Sigmoid colon (tissue), 7 donors: ENCODE measurements around the gene TCF12. TPM values are rescaled to one million over a fixed set of nuclear protein-coding genes. Genes with fewer than 3 reads are reported as not detected.

Experiments used
- DNase-seq: peaks from one replicate; pipeline ENCODE4 v3.0.0-alpha.2; 2019
- H3K27ac ChIP-seq, 4 donors: fragments of 200-600 bp; sonication (generic); one replicate each; pipeline ENCODE4 v1.5.1; 2016 to 2019; ENCODE audit warnings: mild to moderate bottlenecking in 1 of 4
- H3K27me3 ChIP-seq, 3 donors: fragments of 200-600 bp; sonication (generic); one replicate each; pipeline ENCODE4 v1.5.1; 2019; ENCODE audit warnings: mild to moderate bottlenecking in 1 of 3
- H3K36me3 ChIP-seq, 4 donors: fragments of 200-600 bp; sonication (generic); one replicate each; pipeline ENCODE4 v1.5.1; 2016 to 2019
- H3K4me1 ChIP-seq, 4 donors: fragments of 200-600 bp; sonication (generic); one replicate each; pipeline ENCODE4 v1.5.1; 2017 to 2019
- H3K4me3 ChIP-seq, 4 donors: fragments of 200-600 bp; sonication (generic); one replicate each; pipeline ENCODE4 v1.5.1; 2017 to 2019; ENCODE audit warnings: mild to moderate bottlenecking in 2 of 4, moderate library complexity in 1 of 4
- H3K9me3 ChIP-seq, 4 donors: fragments of 200-600 bp in 3 of 4; sonication (generic) in 3 of 4; one replicate each; pipeline versions ENCODE4 v1.5.1 to v1.6.1; 2013 to 2019
- EP300 ChIP-seq, 4 donors: sonication (generic); formaldehyde crosslinking; IDR thresholded peaks; one replicate each; pipeline ENCODE4 v1.6.1; 2017; ENCODE audit warnings: antibody characterized with exemption in 4 of 4
- POLR2A ChIP-seq, 2 donors: fragments of 450-650 bp; IDR thresholded peaks; one replicate each; pipeline ENCODE4 v1.6.1; 2016; ENCODE audit warnings: antibody characterized with exemption in 2 of 2, mild to moderate bottlenecking in 2 of 2, moderate library complexity in 2 of 2
- POLR2AphosphoS5 ChIP-seq, 4 donors: sonication (generic); formaldehyde crosslinking; IDR thresholded peaks; one replicate each; pipeline ENCODE4 v1.6.1; 2017; ENCODE audit warnings: antibody characterized with exemption in 4 of 4
- WGBS, 2 donors: extraction: QIAGEN DNeasy Blood & Tissue Kit; methylation state at CpG; one replicate each; pipeline ENCODE4 v1.1.7; 2013; 5-methylcytosine and 5-hydroxymethylcytosine counted together
- intact Hi-C: fragments of 100-400 bp; cut with DNase I; formaldehyde crosslinking; loops from one replicate; pipeline ENCODE4 v1.15.1; 2023
- polyA plus RNA-seq, 3 donors: library from polyadenylated mRNA; stranded (reverse); fragments of 200-250 nt; gene quantifications; one replicate each; pipeline ENCODE4 v1.2.3, GENCODE V29; 2013
- total RNA-seq, 4 donors: library from RNA; depleted of rRNA; stranded (reverse); fragments of >200 nt; gene quantifications; one replicate each; pipeline ENCODE4 v1.1.0, GENCODE V29; 2016
- TF ChIP-seq, protein P1 (sequence below), 4 experiments: fragments of 450-650 bp in 3 of 4; fragments of 200-600 bp in 1 of 4; IDR thresholded peaks; one replicate each; pipeline ENCODE4 v1.5.1; 2016 to 2019; ENCODE audit warnings: antibody characterized with exemption in 4 of 4, mild to moderate bottlenecking in 3 of 4, moderate library complexity in 2 of 4
- donor health status: healthy with polysubstance abuse.
- donor health status: Bipolar disorder and iron deficiency.
- donor health status: healthy.

TCF12 gene
- total and polyA plus RNA-seq, 7 donors: 13.2 to 147 (median 77.8) TPM

DNA sequence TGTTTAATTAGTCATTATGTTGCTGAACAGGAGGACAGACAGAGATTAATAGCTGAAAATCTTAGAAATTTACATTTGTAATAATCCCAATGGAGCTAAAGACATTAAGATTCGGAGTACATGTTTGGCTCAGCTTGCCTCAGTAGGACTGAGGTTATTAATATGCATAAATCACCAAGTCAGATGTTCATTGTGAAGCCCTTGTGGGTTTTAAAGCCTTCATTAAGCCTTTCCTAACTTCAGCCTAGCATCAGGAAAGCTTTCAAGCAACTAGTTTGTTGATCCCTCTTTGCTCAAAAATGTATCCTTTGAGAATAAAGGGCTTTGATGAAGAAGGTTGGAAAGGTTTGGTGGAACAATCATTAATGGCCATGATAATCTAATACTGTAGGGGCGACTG, 279.7 kb downstream of the TCF12 start:
- WGBS, 2 donors: 52 to 74% methylated on average over 2 of the region's 2 CpGs
- Histone ChIP-seq H3K27ac (no peak overlapping the region), H3K4me3 (no peak overlapping the region), H3K36me3 (peaks cover 0 to 5% (median 0%) of the 10 kb centered on the region in 4 donors), H3K4me1 (peaks cover 0 to 16% (median 9%) of the 10 kb centered on the region in 4 donors), H3K9me3 (no peaks in the 10 kb centered on the region), H3K27me3 (no peaks in the 10 kb centered on the region)
- DNase-seq: no peak
- intact Hi-C loops: no loop called here
- no peak for TF ChIP-seq POLR2A (IDR thresholded peaks at IDR 0.05)
- no peak for TF ChIP-seq EP300 (IDR thresholded peaks at IDR 0.05)
- TF ChIP-seq, protein P1, sequence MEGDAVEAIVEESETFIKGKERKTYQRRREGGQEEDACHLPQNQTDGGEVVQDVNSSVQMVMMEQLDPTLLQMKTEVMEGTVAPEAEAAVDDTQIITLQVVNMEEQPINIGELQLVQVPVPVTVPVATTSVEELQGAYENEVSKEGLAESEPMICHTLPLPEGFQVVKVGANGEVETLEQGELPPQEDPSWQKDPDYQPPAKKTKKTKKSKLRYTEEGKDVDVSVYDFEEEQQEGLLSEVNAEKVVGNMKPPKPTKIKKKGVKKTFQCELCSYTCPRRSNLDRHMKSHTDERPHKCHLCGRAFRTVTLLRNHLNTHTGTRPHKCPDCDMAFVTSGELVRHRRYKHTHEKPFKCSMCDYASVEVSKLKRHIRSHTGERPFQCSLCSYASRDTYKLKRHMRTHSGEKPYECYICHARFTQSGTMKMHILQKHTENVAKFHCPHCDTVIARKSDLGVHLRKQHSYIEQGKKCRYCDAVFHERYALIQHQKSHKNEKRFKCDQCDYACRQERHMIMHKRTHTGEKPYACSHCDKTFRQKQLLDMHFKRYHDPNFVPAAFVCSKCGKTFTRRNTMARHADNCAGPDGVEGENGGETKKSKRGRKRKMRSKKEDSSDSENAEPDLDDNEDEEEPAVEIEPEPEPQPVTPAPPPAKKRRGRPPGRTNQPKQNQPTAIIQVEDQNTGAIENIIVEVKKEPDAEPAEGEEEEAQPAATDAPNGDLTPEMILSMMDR (IDR thresholded peaks at IDR 0.05): no peak
- no peak for TF ChIP-seq POLR2AphosphoS5 (IDR thresholded peaks at IDR 0.05)

DNA sequence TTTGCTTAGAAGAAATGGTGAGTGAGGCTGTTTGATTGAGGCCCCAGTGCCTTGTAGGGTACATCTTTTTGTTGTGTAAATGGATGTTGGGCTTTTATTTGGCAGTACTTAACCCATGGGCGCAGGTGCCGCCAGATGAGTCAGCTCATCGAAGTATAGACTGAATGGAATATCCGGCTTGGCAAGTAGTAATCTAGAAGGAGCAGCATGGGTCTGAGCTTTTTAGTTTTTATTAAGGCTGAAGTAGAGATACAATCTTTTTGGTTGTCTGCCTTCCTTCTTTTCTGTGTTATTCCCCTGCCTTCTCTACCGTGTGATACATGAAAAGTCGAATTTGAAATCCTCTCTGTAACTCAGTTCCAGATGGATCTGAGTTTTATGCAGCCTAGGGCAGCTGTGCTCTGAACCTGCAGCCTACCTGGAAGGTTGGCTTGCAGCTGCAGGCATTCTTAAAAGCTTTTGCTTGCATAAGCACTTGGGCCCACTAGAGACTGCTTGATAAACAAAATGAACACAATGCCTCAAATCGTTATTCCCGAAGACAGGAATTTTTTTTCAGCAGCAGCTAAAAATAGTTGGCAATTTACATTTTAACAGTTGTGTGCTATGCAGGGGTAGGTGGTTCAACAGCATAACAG, 280.3 kb downstream of the TCF12 start:
- 13 to 57% methylated on average over 8 of the region's 8 CpGs for WGBS, 2 donors
- H3K9me3 ChIP-seq: no peaks in the 10 kb centered on the region
- H3K4me1 ChIP-seq: peaks cover 0 to 16% (median 9%) of the 10 kb centered on the region in 4 donors
- intact Hi-C loops: no loop called here
- H3K27me3 ChIP-seq: no peaks in the 10 kb centered on the region
- H3K36me3 ChIP-seq: no peaks in the 10 kb centered on the region
- H3K4me3 ChIP-seq: no peak overlapping the region
- DNase-seq: no peak
- peak overlapping the region in 1 of 4 donors; percentile 9 for H3K27ac ChIP-seq
- TF ChIP-seq, protein P1 (IDR thresholded peaks at IDR 0.05): no peak
- TF ChIP-seq POLR2A (IDR thresholded peaks at IDR 0.05) (no peak), EP300 (IDR thresholded peaks at IDR 0.05) (no peak), POLR2AphosphoS5 (IDR thresholded peaks at IDR 0.05) (no peak)

DNA sequence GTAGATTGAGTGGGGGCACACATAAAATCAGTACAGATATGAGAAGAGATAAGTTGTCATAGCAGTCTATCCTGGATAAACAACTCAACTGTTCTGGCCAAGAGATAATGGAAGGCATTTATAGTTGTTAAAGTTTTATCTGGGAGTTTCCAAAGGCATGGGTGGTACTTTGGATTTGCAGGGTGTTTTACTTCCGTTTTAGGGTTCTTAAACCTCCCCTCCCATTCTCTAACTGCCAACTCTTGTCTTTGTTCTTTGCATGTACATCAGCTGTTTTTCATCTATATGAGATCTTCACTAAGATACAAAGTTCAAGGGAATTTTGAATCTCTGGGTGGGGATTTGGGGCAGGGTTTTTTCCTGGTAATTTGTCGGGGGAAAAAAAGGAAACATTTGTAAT, 283.1 kb downstream of the TCF12 start:
- Histone ChIP-seq H3K27me3 (no peaks in the 10 kb centered on the region), H3K9me3 (no peaks in the 10 kb centered on the region), H3K36me3 (no peaks in the 10 kb centered on the region), H3K4me3 (no peak overlapping the region), H3K27ac (no peak overlapping the region), H3K4me1 (peaks cover 0 to 16% (median 9%) of the 10 kb centered on the region in 4 donors)
- WGBS, 2 donors: 16 to 64% methylated on average over 2 of the region's 2 CpGs
- intact Hi-C loops: no loop called here
- DNase-seq: no peak
- TF ChIP-seq POLR2A (IDR thresholded peaks at IDR 0.05): no peak
- TF ChIP-seq, protein P1 (IDR thresholded peaks at IDR 0.05): no peak
- no peak for TF ChIP-seq EP300 (IDR thresholded peaks at IDR 0.05)
- TF ChIP-seq POLR2AphosphoS5 (IDR thresholded peaks at IDR 0.05): no peak

DNA sequence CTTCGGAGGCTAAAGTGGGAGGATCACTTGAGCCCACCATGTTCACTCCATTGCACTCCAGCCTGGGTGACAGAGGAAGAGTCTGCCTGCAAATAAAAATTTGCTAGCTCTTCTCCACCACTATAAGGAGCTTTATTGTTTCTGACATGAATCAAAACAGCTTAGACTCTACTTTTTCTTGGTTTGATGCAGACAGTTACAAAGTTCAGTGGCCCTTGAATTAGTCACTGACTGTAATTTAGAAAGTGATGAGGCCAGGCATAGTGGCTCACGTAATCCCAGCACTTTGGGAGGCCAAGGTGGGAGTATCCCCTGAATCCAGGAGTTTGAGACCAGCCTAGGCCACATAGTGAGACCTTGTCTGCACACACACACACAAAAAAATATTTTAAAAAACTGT, 285.5 kb downstream of the TCF12 start:
- peaks cover 0 to 8% (median 3%) of the 10 kb centered on the region in 4 donors for H3K4me1 ChIP-seq
- DNase-seq: no peak
- no peak overlapping the region for H3K4me3 ChIP-seq
- intact Hi-C loops: no loop called here
- TF ChIP-seq, protein P1 (IDR thresholded peaks at IDR 0.05): no peak
- no peak for TF ChIP-seq POLR2AphosphoS5 (IDR thresholded peaks at IDR 0.05)
- no peaks in the 10 kb centered on the region for H3K27me3 ChIP-seq
- WGBS, 2 donors: 63 to 85% methylated on average over 2 of the region's 2 CpGs
- H3K9me3 ChIP-seq: no peaks in the 10 kb centered on the region
- no peak overlapping the region for H3K27ac ChIP-seq
- no peaks in the 10 kb centered on the region for H3K36me3 ChIP-seq
